Stimulated activated CD4-positive, alpha-beta T cell treated with anti-CD3 and anti-CD28 coated beads, Interleukin-12 subunit alpha, Interleukin-12 subunit beta, amount 100 ng/mL, for 4 hours (primary cell): ENCODE data around the gene AKR1A1.
A peak's percentile ranks its signal among the peaks of the same experiment; 100 is the strongest.
"Not testable (repeated sequence)": the region's sequence is repeated elsewhere in the genome, so short reads cannot be mapped to it uniquely, and the experiment has no call there.

Experiments used
- DNase-seq: peaks from one replicate; pipeline ENCODE4 v3.0.0-alpha.2; 2020

The AKR1A1 gene

DNA sequence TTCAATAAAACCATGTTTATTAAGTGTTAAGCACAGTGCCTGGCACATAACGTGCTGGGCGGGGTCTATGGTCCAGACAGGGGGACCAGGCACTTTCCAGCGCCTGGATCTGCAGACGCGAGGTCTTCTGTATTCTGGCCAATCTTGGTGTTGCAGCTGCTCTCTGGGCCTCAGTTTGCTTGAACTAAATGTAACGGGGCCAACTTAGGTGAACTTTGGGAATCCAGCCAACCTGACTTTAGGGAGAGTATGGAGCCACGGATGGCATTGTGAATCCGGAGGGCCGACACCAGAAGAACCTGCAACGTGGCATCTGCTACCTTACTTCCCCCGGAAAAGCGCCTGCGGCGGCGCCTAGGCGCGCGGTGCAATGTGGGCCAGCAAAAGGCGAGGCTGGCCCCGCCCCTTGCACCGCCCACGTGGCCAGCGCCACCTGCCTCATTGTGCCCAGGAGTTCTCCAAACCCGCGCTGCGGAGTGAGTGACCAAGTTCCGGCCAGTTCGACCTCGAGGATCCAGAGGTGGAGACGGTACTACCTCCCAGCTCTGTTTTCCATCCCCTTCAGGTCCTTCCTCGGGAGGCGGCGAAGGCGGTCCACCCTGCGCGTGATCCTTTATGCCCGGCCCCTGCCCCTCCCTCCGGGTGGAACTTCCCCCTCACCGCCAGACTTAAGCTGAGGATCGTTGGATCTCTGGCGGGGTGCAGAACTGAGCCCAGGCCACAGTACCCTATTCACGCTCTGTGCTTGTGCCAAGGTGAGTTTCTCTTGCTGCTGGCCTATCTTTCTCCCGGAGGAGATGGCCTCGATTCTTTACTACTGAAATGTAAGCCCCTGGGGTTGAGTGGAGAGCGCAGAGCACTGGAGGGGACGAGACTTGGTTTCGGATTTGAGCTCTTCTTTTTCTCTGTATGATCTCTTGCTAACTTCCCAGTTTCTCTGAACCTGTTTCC, at the start of gene AKR1A1:
Gene AKR1A1 (plus strand): TSS at position 426 of the 951 bp plus-strand sequence. CDS start 10,969 bp downstream, outside the sequence.
- DNase-seq: peak; percentile 88

DNA sequence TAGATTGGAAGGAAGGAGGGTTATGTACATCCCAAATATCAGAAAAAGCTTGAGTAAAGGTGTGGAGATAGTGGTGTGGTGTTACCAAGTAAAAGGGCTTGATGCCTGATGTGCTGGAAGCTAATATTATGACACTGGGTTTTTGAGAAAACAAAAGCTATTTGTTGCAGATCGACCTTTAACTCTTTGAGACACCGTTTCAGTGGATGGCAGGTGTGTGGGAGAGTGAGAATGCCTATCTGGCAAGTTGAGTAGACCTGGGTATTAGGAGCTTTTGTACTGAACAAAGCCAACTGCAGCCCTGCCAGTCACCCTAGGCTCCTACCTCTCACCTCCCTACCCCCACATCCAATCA, 49.1 kb upstream of the AKR1A1 start:
- no peak for DNase-seq

GRCh38 chr1:45503462-45504360, 46.9 kb upstream of the AKR1A1 start:
- DNase-seq: no peak

- no peak for DNase-seq
Observed at GRCh38 chr1:45507195-45507594, 43.4 kb upstream of the AKR1A1 start.

DNA sequence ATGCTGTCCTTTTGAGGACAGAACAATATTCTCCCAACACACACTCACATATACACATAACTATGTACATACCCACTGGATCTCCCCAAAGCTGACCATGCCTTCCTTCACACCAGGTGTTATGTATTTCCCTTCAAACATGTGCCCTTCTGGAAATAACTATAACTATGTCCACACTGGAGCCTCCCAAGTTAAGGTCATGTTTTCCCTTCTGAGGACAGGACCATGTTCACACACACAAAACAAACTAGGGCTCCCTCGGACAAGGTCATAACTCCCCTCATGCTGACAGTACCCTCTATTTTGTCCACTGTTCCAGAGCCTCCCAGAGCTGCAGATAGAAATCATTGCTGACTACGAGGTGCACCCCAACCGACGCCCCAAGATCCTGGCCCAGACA, 42.7 kb upstream of the AKR1A1 start:
- no peak for DNase-seq

- DNase-seq: no peak
Observed at GRCh38 chr1:45508295-45509151, 42.1 kb upstream of the AKR1A1 start.

DNA sequence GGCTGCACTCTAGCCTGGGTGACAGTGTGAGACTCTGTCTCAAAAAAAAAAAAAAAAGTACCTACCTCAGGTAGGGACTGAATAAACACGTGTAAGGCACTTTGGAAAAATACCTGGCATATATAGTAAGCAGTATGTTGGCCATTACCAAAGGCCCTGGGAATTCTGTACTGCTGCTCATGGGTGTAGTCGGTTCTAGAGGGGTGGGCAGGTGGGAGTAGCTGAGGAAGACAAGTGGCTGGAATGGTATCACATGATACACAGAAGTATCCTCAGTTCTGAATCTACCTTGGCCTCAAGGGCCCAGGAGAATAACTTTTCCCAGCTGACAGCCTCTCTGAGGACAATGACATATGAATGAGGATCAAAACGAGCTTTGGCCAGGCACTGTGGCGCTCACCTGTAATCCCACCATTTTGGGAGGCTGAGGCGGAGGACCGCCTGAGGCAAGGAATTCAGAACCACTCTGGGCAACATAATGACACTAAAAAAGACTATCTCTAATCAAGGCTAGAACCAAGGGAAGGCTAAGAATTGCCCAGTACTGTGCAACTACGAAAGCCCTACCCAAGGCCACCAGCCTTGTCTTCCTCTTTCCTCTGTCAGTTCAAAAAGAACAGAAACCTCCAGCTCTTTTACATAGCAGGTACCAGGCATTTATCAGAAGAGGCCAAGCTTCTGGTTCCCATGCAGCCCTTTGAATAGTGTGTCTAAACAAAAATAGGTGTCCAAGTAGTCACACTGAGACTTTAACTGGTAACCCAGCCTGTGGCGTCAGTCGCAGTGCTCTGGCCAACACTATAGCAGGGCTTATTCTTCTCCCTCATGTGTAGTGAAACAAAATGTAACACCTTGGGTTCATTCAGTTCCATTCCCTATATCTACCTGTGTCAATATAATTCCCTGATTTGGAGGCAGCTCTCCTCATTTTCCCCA, 40.3 kb upstream of the AKR1A1 start:
- no peak for DNase-seq

DNA sequence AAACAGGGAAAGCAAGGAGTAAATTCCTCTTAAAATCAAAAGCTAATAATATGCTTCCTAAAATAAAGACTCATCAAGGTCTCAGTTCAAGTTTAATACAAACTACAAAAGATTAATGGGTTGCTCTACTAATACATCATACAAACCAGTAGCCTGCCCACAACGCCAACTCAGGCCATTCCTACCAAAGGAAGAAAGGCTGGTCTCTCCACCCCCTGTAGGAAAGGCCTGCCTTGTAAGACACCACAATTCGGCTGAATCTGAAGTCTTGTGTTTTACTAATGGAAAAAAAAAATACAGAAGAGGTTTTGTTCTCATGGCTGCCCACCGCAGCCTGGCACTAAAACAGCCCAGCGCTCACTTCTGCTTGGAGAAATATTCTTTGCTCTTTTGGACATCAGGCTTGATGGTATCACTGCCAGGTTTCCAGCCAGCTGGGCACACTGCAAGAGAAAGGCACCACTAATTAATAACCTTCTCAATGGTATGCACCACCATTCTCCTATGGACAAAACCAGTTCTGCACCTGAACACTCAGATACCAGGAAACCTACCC, 39.6 kb upstream of the AKR1A1 start:
- no peak for DNase-seq

DNA sequence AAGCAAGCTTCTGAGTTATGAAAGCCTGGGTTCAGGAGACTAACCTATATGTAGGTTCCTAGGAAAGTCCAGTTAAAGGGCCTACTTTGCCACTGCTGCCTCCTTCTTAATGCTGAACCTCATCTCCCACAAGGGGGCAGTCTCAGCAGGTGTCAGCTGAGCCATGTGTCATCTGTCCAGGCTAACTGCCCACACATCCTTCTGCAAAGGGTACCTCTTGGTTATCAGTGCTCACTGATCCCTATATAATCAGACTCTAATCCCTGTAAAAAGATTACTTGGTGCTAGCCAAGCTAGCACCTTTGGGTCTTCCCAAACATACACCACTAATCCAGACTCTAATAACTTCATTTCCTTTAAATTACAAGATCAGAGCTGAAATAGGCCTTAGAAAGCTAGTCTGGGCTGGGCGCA, 38.0 kb upstream of the AKR1A1 start:
- DNase-seq: peak; percentile 41

GRCh38 chr1:45513532-45514260, 36.9 kb upstream of the AKR1A1 start:
- not testable (repeated sequence) for DNase-seq

GRCh38 chr1:45516036-45516435, 34.6 kb upstream of the AKR1A1 start:
- DNase-seq: no peak

GRCh38 chr1:45516465-45516864, 34.2 kb upstream of the AKR1A1 start:
- no peak for DNase-seq

GRCh38 chr1:45518366-45518765, 32.3 kb upstream of the AKR1A1 start:
- DNase-seq: not testable (repeated sequence)

DNA sequence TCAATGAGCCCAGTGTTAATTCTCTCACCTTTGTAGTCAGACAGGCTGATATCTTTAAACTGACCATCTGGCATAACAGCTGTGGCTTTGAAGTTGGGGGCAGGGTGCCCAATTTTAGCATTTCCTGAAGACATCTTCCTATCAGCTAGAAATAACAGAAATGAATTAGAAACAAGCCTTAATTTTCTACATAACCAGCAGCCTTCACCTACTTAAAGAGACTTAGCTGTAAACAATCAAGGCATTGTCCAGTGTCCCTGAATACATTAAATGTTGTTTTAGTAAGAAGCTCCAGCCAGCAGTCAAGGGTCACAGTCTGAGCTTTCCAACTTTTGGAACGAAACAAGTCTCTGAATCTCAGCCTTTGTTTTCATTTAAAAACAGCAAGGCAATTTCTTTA, 31.7 kb upstream of the AKR1A1 start:
- no peak for DNase-seq

- not testable (repeated sequence) for DNase-seq
Observed at GRCh38 chr1:45519774-45520173, 30.9 kb upstream of the AKR1A1 start.

- DNase-seq: peak; percentile 99
Observed at GRCh38 chr1:45521413-45522323, 29.0 kb upstream of the AKR1A1 start, which contains the start of gene PRDX1. TSS of gene PRDX1 (minus strand) at chr1:45521884. CDS start at chr1:45519043, 2,841 bp downstream.

DNA sequence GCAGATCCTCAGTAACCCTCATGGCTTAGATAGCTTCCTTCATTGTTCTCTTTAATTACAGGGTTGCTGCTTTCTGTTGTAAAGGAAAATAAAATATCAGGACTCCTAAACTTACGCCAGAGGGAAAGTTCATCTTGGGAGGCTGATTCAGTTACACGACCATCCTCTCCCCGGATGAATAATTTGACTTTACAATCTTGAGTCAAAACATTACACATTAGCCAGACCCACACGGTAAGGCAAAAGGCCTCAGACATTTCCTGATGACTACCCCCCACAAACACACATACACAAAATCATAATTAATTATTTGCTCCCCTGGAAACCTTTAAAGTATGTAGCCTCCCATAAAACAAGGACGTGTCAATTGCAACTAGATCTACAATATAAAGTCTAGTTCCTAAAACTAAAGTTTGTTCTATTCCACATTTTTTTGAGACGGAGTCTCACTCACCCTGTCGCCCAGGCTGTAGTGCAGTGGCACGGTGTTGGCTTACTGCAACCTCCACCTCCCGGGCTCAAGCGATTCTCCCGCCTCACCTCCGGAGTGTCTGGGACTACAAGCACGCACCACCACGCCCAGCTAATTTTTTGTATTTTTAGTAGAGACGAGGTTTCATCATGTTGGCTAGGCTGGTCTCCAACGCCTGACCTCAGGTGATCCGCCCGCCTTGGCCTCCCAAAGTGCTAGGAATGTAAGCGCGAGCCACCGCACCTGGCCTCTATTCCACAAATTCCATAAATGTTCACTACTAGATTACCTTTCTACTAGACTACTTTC, 28.1 kb upstream of the AKR1A1 start:
- no peak for DNase-seq

DNA sequence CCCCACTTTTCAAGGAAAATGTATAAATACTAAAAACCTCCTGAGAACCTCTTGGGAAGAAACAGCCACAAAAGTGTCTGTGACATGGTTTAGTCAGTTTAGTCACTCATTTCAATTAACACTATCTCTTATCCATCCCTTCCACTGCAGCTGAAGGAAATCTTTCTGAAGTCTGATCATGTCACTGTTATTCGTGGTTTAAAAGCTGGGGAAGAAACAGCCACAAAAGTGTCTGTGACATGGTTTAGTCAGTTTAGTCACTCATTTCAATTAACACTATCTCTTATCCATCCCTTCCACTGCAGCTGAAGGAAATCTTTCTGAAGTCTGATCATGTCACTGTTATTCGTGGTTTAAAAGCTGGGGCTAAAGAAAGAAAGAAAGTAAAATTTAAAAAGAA, 27.1 kb upstream of the AKR1A1 start:
- DNase-seq: not testable (repeated sequence)
